ENCODE data around the gene HYDIN.

GRCh38 chr16:70780546-70780945, 450.0 kb downstream of the HYDIN start:
- TF ChIP-seq EP300 (conservative IDR thresholded peaks at IDR 0.05; ENCODE audit: poor library complexity, severe bottlenecking), result no peak
- no peak for TF ChIP-seq CTCF (IDR thresholded peaks at IDR 0.05; ENCODE audit: poor library complexity, severe bottlenecking)
- no peak for TF ChIP-seq SMC3 (conservative IDR thresholded peaks at IDR 0.05; ENCODE audit: poor library complexity)
- no peak for TF ChIP-seq REST (IDR thresholded peaks at IDR 0.05; ENCODE audit: borderline replicate concordance)
- TF ChIP-seq EZH2 (IDR thresholded peaks at IDR 0.05; ENCODE audit: borderline replicate concordance, insufficient read depth, low read length, poor library complexity, severe bottlenecking), result no peak
- no peak for TF ChIP-seq TAF1 (IDR thresholded peaks at IDR 0.05; ENCODE audit: low read depth)
